Stimulated activated CD4-positive, alpha-beta T cell treated with anti-CD3 and anti-CD28 coated beads, TNF-alpha, amount 100 ng/mL, for 4 hours (primary cell): Measurements from ENCODE around the gene MYH16.
"Not testable (repeated sequence)": the region's sequence is repeated elsewhere in the genome, so short reads cannot be mapped to it uniquely, and the experiment has no call there.

ENCODE experiments used
- DNase-seq, 3 experiments: peaks; one replicate each; pipeline ENCODE4 v3.0.0-alpha.2; 2020; ENCODE audit warnings: low read depth in 3 of 3

MYH16 gene

DNA sequence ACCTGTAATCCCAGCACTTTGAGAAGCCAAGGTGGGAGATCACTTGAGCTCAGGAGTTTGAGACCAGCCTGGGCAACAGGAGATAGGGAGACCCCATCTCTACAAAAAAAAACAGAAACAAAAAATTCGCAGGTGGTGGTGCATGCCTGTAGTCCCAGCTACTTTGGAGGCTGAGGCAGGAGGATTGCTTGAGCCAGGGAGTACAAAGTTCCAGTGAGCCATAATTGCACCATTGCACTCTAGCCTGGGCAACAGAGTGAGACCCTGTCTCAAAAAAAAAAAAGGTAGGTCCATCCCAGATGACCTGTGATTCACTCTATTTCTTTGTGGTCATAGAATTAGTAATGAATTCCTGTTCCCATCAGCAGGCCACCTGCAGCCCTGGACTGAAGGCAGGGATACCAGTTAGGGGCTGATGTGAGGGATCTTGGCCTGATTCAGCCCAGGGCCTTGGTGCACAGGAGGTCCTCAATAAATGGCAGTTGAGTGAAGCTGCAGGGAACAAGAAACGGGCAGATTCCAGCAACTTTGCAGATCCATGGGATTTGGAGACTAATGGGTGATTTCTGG lies at the start of gene MYH16:
Gene MYH16 (plus strand): TSS at position 364 of the 570 bp plus-strand sequence.
- no peak for DNase-seq

GRCh38 chr7:99224263-99224898 lies 48.3 kb upstream of the MYH16 start:
- DNase-seq = not testable (repeated sequence)

DNA sequence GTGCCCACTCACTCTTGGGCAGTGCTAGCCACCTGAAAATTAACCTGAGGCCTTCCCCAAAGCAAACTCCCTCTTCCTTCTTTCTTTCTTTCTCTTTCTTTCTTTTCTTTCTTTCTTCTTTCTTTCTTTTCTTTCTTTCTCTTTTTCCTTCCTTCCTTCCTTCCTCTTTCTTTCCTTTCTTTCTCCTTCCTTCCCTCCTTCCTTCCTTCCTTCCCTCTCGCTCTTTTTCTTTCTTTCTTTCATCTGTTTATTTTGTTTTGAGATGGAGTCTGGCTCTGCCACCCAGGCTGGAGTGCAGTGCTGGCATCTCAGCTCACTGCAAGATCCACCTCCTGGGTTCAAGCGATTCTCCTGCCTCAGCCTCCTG lies 47.8 kb upstream of the MYH16 start:
- no peak for DNase-seq

GRCh38 chr7:99229234-99229633 lies 43.4 kb upstream of the MYH16 start:
- DNase-seq = no peak

GRCh38 chr7:99232082-99232770 lies 40.4 kb upstream of the MYH16 start:
- DNase-seq = no peak

GRCh38 chr7:99232955-99233354 lies 39.7 kb upstream of the MYH16 start:
- not testable (repeated sequence) for DNase-seq

- no peak for DNase-seq
Observed at GRCh38 chr7:99234185-99234584, 38.5 kb upstream of the MYH16 start.

DNA sequence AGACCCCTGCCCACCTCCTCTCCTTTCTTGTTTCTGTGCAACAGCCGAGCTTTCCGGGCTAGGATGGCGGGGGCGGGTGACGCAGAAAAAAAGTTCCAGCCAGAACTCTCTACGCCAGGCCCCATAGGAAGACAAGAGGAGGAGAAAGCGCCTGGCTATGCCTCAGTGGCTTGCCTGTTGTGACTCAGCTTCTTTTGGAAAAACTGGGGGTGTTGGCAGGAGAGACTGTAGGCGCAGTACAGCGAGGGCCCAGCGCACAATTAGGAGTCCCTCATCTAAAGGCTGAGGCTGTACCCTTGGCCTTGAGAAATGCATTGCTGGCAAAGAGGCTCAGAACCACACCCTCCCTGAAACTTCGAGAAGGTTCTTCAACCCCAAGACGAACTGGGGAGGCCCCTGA lies 36.7 kb upstream of the MYH16 start:
- no peak for DNase-seq

- DNase-seq = not testable (repeated sequence)
Observed at GRCh38 chr7:99237876-99238275, 34.8 kb upstream of the MYH16 start.

- no peak for DNase-seq
Observed at GRCh38 chr7:99238558-99239341, 33.9 kb upstream of the MYH16 start.

GRCh38 chr7:99242682-99243081 lies 30.0 kb upstream of the MYH16 start:
- no peak for DNase-seq

- DNase-seq = no peak
Observed at GRCh38 chr7:99243751-99244337, 28.8 kb upstream of the MYH16 start.

- DNase-seq = no peak
Observed at GRCh38 chr7:99244939-99245338, 27.7 kb upstream of the MYH16 start.

- no peak for DNase-seq
Observed at GRCh38 chr7:99248391-99249095, 24.1 kb upstream of the MYH16 start.

GRCh38 chr7:99249985-99250575 lies 22.6 kb upstream of the MYH16 start:
- no peak for DNase-seq

DNA sequence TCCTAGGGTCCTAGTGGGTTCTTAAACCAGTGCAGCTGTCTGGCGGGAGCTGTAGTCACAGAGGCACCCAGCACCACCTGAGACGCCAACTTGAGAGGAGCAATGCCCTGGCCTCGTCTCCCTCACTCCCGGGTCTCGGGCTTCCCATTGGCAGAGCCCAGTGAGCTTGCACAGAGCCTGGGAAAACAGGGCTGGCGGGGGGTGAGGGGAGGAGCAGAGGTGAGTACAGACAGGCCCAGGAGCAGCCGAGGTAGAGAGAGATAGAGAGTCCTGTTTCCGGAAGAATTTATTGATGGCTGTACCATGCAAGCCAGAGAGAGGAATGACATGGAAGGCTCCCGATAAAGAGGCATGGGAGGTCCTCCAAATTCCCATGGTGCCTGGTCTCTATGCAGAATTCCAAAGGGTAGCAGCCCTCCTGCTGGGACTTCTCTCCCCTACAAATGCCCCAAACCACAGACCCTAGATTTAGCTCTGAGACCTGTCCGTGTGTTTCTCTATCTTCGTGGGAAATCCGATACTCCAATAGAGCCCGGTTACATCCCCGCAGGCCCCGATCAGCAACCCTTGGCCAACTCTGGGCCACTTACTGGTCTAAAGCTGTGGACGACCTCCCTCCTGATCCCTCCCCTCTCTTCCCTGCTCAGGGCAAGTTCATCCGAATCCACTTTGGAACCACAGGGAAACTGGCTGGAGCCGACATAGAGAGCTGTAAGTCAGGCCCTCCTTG lies 20.3 kb upstream of the MYH16 start:
- DNase-seq = no peak

GRCh38 chr7:99253369-99253768 lies 19.3 kb upstream of the MYH16 start:
- DNase-seq = no peak

- DNase-seq = no peak
Observed at GRCh38 chr7:99254390-99254789, 18.2 kb upstream of the MYH16 start.

- no peak for DNase-seq
Observed at GRCh38 chr7:99255463-99255862, 17.2 kb upstream of the MYH16 start.

- DNase-seq = no peak
Observed at GRCh38 chr7:99257065-99257464, 15.6 kb upstream of the MYH16 start.
